ENCODE results near the gene HNRNPC. TPM values are rescaled to one million over a fixed set of nuclear protein-coding genes. Genes with fewer than 3 reads are reported as not detected.
A peak's percentile ranks its signal among the peaks of the same experiment; 100 is the strongest.

HNRNPC gene
- total and polyA plus RNA-seq, 9 of the 15 experiments (the other 6 are each of a cell fraction or from before 2014, with no cell fraction given) = 679 to 1,557 (median 1,191) TPM

- TF ChIP-seq U2AF1 (optimal IDR thresholded peaks at IDR 0.05; ENCODE audit: low read depth, low read length) (no peak), CREM (IDR thresholded peaks at IDR 0.05; ENCODE audit: low read depth) (peak; percentile 40; the same call in 1 of the 2 replicates), ZFP91 (CRISPR knock-in tag; IDR thresholded peaks at IDR 0.05) (no peak), MEF2A (IDR thresholded peaks at IDR 0.05; ENCODE audit: control insufficient read depth, low read depth, low read length) (no peak), TOE1 (IDR thresholded peaks at IDR 0.05; ENCODE audit: borderline replicate concordance) (no peak), TOE1 (CRISPR knock-in tag; IDR thresholded peaks at IDR 0.05; ENCODE audit: borderline replicate concordance, low read depth) (no peak), HNRNPL (IDR thresholded peaks at IDR 0.05; ENCODE audit: low read depth, low read length) (no peak), TBP (optimal IDR thresholded peaks at IDR 0.05; ENCODE audit: low read depth, low read length) (peak; percentile 12), LARP7 (IDR thresholded peaks at IDR 0.05) (no peak), YBX1 (IDR thresholded peaks at IDR 0.05) (no peak), PRPF4 (IDR thresholded peaks at IDR 0.05; ENCODE audit: insufficient read depth, low read depth, low read length, poor library complexity, severe bottlenecking) (no peak), KLF13 (tag; IDR thresholded peaks at IDR 0.05; ENCODE audit: borderline replicate concordance, low read depth) (no peak), ADNP (tag; IDR thresholded peaks at IDR 0.05) (no peak), ZBTB2 (IDR thresholded peaks at IDR 0.05) (no peak), KDM4B (IDR thresholded peaks at IDR 0.05; ENCODE audit: borderline replicate concordance in 2 of 2, low read depth in 1 of 2) (no peak), SPI1 (IDR thresholded peaks at IDR 0.05; ENCODE audit: borderline replicate concordance, low read depth, low read length) (0 out of 2 replicates have a peak, but pooled peaks have one; percentile 19), NBN (IDR thresholded peaks at IDR 0.05; ENCODE audit: low read depth) (no peak)
Measured at GRCh38 chr14:21317398-21317797, 48.2 kb upstream of the HNRNPC start (continued).
